ENCODE measurements around the gene ADGRL2.

DNA sequence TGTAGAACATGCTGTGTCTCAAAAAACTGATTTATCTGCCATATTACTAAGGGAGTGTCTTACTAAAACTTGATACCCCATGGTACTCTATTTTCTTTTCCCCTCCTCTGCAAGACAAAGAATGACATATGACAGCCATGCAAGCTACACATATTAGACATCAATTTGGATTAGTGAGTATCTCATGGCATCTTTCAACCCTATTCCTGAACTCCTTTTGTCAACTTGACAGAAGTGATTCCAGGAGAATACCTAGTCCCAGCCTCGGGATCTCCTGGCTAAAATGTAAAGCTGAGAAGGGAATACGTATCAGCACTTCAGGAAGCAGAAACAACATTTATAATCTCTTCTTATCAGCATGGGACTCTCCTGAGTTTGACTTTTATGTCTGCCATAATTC is 43.7 kb downstream of the ADGRL2 start:
- TF ChIP-seq, protein P1, sequence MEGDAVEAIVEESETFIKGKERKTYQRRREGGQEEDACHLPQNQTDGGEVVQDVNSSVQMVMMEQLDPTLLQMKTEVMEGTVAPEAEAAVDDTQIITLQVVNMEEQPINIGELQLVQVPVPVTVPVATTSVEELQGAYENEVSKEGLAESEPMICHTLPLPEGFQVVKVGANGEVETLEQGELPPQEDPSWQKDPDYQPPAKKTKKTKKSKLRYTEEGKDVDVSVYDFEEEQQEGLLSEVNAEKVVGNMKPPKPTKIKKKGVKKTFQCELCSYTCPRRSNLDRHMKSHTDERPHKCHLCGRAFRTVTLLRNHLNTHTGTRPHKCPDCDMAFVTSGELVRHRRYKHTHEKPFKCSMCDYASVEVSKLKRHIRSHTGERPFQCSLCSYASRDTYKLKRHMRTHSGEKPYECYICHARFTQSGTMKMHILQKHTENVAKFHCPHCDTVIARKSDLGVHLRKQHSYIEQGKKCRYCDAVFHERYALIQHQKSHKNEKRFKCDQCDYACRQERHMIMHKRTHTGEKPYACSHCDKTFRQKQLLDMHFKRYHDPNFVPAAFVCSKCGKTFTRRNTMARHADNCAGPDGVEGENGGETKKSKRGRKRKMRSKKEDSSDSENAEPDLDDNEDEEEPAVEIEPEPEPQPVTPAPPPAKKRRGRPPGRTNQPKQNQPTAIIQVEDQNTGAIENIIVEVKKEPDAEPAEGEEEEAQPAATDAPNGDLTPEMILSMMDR (IDR thresholded peaks at IDR 0.05) = no peak
- no peak for TF ChIP-seq EZH2 (IDR thresholded peaks at IDR 0.05)

Measured in neural progenitor cell (in vitro differentiated cells).